SK-N-SH (cell line): ENCODE results near the gene TLN1. TPM values are rescaled to one million over a fixed set of nuclear protein-coding genes. Genes with fewer than 3 reads are reported as not detected.

Source experiments
- CTCF ChIA-PET: fragments of 300-600, 350-600 bp; formaldehyde crosslinking; extraction: SDS; loops from one replicate; lab custom pipeline; 2021; lab: Yijun Ruan, JAX
- POLR2A ChIA-PET: fragments of 350-600 bp; sonication (Branson Sonifier 250); formaldehyde crosslinking; extraction: SDS; loops from one replicate; lab custom pipeline; 2020; ENCODE audit warnings: antibody characterized with exemption, inconsistent platforms; lab: Yijun Ruan, JAX
- DNase-seq: peaks from one replicate; pipeline ENCODE4 v3.0.0; 2012
- H2AFZ ChIP-seq: fragments of 200-600 bp; sonication (generic); 2 replicates; pipeline ENCODE4 v1.8.1; 2016; ENCODE audit warnings: antibody characterized with exemption, mild to moderate bottlenecking, low read depth
- H3F3A ChIP-seq: fragments of 200-600 bp; sonication (generic); replicated peaks from 2 replicates; pipeline ENCODE3; 2016; ENCODE audit warnings: antibody characterized with exemption, mild to moderate bottlenecking; ENCODE audit not compliant: insufficient read depth
- H3K27ac ChIP-seq, 2 experiments: fragments of 200-500 bp in 1 of 2; fragments of 200-600 bp in 1 of 2; sonication (Bioruptor generic) in 1 of 2; sonication (generic), shearing (Covaris generic) in 1 of 2; 2 replicates each; pipeline versions ENCODE4 v1.5.1 to v1.6.1; 2014 to 2016; ENCODE audit warnings: low read depth in 2 of 2, inconsistent platforms in 1 of 2, low read length in 1 of 2, mild to moderate bottlenecking in 1 of 2, mixed read lengths in 1 of 2
- H3K27me3 ChIP-seq: fragments of 200-600 bp; sonication (generic), shearing (Covaris generic); 2 replicates; pipeline ENCODE4 v1.6.1; 2016; ENCODE audit warnings: mixed run types; ENCODE audit not compliant: insufficient read depth
- H3K36me3 ChIP-seq, 2 experiments: fragments of 200-500 bp in 1 of 2; fragments of 200-600 bp in 1 of 2; sonication (Bioruptor generic) in 1 of 2; sonication (generic) in 1 of 2; replicated peaks in 1 of 2; 2 replicates each; pipeline versions ENCODE3 to v1.5.1; 2014 to 2016; ENCODE audit warnings: low read length in 1 of 2, mild to moderate bottlenecking in 1 of 2; ENCODE audit not compliant: insufficient read depth in 2 of 2, control insufficient read depth in 1 of 2
- H3K4me1 ChIP-seq, 2 experiments: fragments of 200-500 bp in 1 of 2; fragments of 200-600 bp in 1 of 2; sonication (Bioruptor generic) in 1 of 2; sonication (generic), shearing (Covaris generic) in 1 of 2; 2 replicates each; pipeline versions ENCODE4 v1.5.1 to v1.6.1; 2014 to 2016; ENCODE audit warnings: low read depth in 1 of 2, low read length in 1 of 2, mixed run types in 1 of 2; ENCODE audit not compliant: insufficient read depth in 2 of 2, control insufficient read depth in 1 of 2
- H3K4me2 ChIP-seq: fragments of 200-600 bp; sonication (generic), shearing (Covaris generic); 2 replicates; pipeline ENCODE4 v1.6.1; 2017; ENCODE audit warnings: mixed run types
- H3K4me3 ChIP-seq, 2 experiments: fragments of 200-500 bp in 1 of 2; fragments of 200-600 bp in 1 of 2; sonication (Bioruptor generic) in 1 of 2; sonication (generic), shearing (Covaris generic) in 1 of 2; 2 replicates each; pipeline versions ENCODE4 v1.5.1 to v1.8.1; 2014 to 2016; ENCODE audit warnings: low read depth in 2 of 2, inconsistent platforms in 1 of 2, low read length in 1 of 2, mild to moderate bottlenecking in 1 of 2, mixed read lengths in 1 of 2, moderate library complexity in 1 of 2
- H3K79me2 ChIP-seq: fragments of 200-600 bp; sonication (generic); 2 replicates; pipeline ENCODE4 v1.8.1; 2017; ENCODE audit warnings: mild to moderate bottlenecking; ENCODE audit not compliant: insufficient read depth
- H3K9ac ChIP-seq: fragments of 200-600 bp; sonication (generic); 2 replicates; pipeline ENCODE4 v1.6.1; 2017; ENCODE audit warnings: mixed run types
- H3K9me2 ChIP-seq: fragments of 200-600 bp; sonication (generic); 2 replicates; pipeline ENCODE4 v1.6.1; 2017; ENCODE audit warnings: mixed run types
- H3K9me3 ChIP-seq: fragments of 200-600 bp; sonication (generic); 2 replicates; pipeline ENCODE4 v1.6.1; 2017; ENCODE audit warnings: mixed run types, mild to moderate bottlenecking, moderate library complexity
- H4K20me1 ChIP-seq: fragments of 200-600 bp; sonication (generic); 2 replicates; pipeline ENCODE4 v1.6.1; 2017; ENCODE audit warnings: mild to moderate bottlenecking, mixed run types; ENCODE audit not compliant: insufficient read depth
- CTCF ChIP-seq: fragments of 200-600 bp; sonication (generic); IDR thresholded peaks from 2 replicates; pipeline ENCODE4 v1.6.1; 2017; ENCODE audit warnings: antibody characterized with exemption, mild to moderate bottlenecking, moderate library complexity
- FOSL2 ChIP-seq: IDR thresholded peaks from 2 replicates; pipeline ENCODE4 v1.4.0; 2012; ENCODE audit warnings: low read depth, mild to moderate bottlenecking, moderate library complexity, borderline replicate concordance
- JUND ChIP-seq: IDR thresholded peaks from 2 replicates; pipeline ENCODE4 v1.4.0; 2012
- MAX ChIP-seq: IDR thresholded peaks from 2 replicates; pipeline ENCODE4 v1.4.0; 2012; ENCODE audit warnings: low read depth
- MEF2A ChIP-seq: IDR thresholded peaks from 2 replicates; pipeline ENCODE4 v1.4.0; 2012; ENCODE audit warnings: low read depth, borderline replicate concordance
- MXI1 ChIP-seq: IDR thresholded peaks from 2 replicates; pipeline ENCODE4 v1.6.1; 2012; ENCODE audit warnings: mild to moderate bottlenecking, low read depth, low read length, improper control_type of control experiment
- POLR2AphosphoS5 ChIP-seq: IDR thresholded peaks from 2 replicates; pipeline ENCODE4 v1.6.1; 2012; ENCODE audit warnings: low read depth, low read length
- REST ChIP-seq: IDR thresholded peaks from 2 replicates; pipeline ENCODE4 v1.6.1; 2012; ENCODE audit warnings: mild to moderate bottlenecking, low read depth, low read length, moderate library complexity
- SIN3A ChIP-seq: IDR thresholded peaks from 2 replicates; pipeline ENCODE4 v1.6.1; 2012; ENCODE audit warnings: low read depth, mild to moderate bottlenecking, low read length, moderate library complexity, borderline replicate concordance
- TEAD4 ChIP-seq: IDR thresholded peaks from 2 replicates; pipeline ENCODE4 v1.4.0; 2012; ENCODE audit warnings: mild to moderate bottlenecking, borderline replicate concordance; ENCODE audit not compliant: insufficient read depth
- USF2 ChIP-seq: fragments of 150-350 bp; IDR thresholded peaks from 2 replicates; pipeline ENCODE4 v1.6.1; 2017; ENCODE audit warnings: antibody characterized with exemption, low read length, low read depth, borderline replicate concordance
- WGBS: methylation state at CpG from one replicate; pipeline ENCODE4 v1.1.6; 2017; ENCODE audit warnings: low lambda C conversion rate; 5-methylcytosine and 5-hydroxymethylcytosine counted together
- polyA plus RNA-seq, 3 experiments: library from polyadenylated mRNA; depleted of rRNA; stranded (reverse); fragments of >200 nt; gene quantifications; 2 replicates each; pipeline ENCODE4 v1.2.3, GENCODE V29; 2012

The TLN1 gene
- polyA plus RNA-seq, 1 of the 3 experiments (the other 2 are of a cell fraction) = 115 TPM

GRCh38 chr9:35681341-35682002 lies 50.5 kb downstream of the TLN1 start (continued):
- no peak for TF ChIP-seq USF2
- no peak for TF ChIP-seq CTCF

GRCh38 chr9:35680331-35681105 lies 51.5 kb downstream of the TLN1 start:
- no peak for DNase-seq
- Histone ChIP-seq H3K27me3 (no peaks in the 10 kb centered on the region), H3K9me3 (no peaks in the 10 kb centered on the region), H3K4me1 (peaks cover 4% of the 10 kb centered on the region in 2 experiments; a peak in 1 of 4 replicates), H3K27ac (0 out of 4 replicates have a peak overlapping the region, but pooled peaks of 1 of the 2 experiments have one; percentile 28), H3K36me3 (peaks cover 22 to 30% of the 10 kb centered on the region in 2 experiments), H3K9me2 (no peaks in the 10 kb centered on the region), H3K4me2 (no peak overlapping the region), H3K4me3 (no peak overlapping the region), H3K79me2 (peaks cover under 1% of the 10 kb centered on the region; the same call in 1 of the 2 replicates), H3K9ac (no peak overlapping the region), H4K20me1 (peaks cover 20% of the 10 kb centered on the region), H3F3A (peaks cover 37% of the 10 kb centered on the region), H2AFZ (no peak overlapping the region)
- POLR2A ChIA-PET = interaction anchor here (1.0 to 1.7 kb wide), 2 partner anchors 10 to 22 kb away, joined by 3 to 4 read pairs; partner anchors contain the start of genes CCDC107 and RMRP
- peak; percentile 55; the same call in 1 of the 2 replicates for TF ChIP-seq POLR2AphosphoS5
- no peak for TF ChIP-seq MXI1
- whole genome bisulfite sequencing = 85% methylated on average over 15 of the region's 15 CpGs
- CTCF ChIA-PET = interaction anchor here (0.9 to 1.2 kb wide), 3 partner anchors 22 to 77 kb away, joined by 3 to 6 read pairs (median 4); partner anchors contain the start of genes CCDC107 and RMRP

GRCh38 chr9:35679766-35680330 lies 52.1 kb downstream of the TLN1 start:
- Histone ChIP-seq H3K4me2 (no peak overlapping the region), H3K27me3 (no peaks in the 10 kb centered on the region), H3K79me2 (no peaks in the 10 kb centered on the region), H3K9me2 (no peaks in the 10 kb centered on the region), H3K9ac (no peak overlapping the region), H2AFZ (no peak overlapping the region), H4K20me1 (peaks cover 15% of the 10 kb centered on the region), H3K36me3 (peaks cover 17 to 23% of the 10 kb centered on the region in 2 experiments), H3K4me3 (no peak overlapping the region), H3K27ac (no peak overlapping the region), H3F3A (peaks cover 36% of the 10 kb centered on the region), H3K4me1 (peaks cover 4 to 7% of the 10 kb centered on the region in 2 experiments; a peak in 1 of 4 replicates), H3K9me3 (no peaks in the 10 kb centered on the region)
- no peak for DNase-seq
- CTCF ChIA-PET = interaction anchor here (0.9 to 1.2 kb wide), 4 partner anchors 21 to 76 kb away, joined by 3 to 6 read pairs (median 4); partner anchors contain the start of genes CCDC107 and RMRP
- POLR2A ChIA-PET = interaction anchor here (1.0 to 1.7 kb wide), 2 partner anchors 11 to 22 kb away, joined by 3 to 4 read pairs; partner anchors contain the start of genes CCDC107 and RMRP
- 96% methylated on average over 8 of the region's 8 CpGs for WGBS
- TF ChIP-seq TEAD4 (no peak), MEF2A (no peak), MAX (no peak), SIN3A (no peak), CTCF (no peak), JUND (no peak), REST (no peak), FOSL2 (no peak)
